CD4-positive, alpha-beta memory T cell (primary cell): ENCODE results near the gene XRRA1. TPM values are rescaled to one million over a fixed set of nuclear protein-coding genes. Genes with fewer than 3 reads are reported as not detected.
A peak's percentile ranks its signal among the peaks of the same experiment; 100 is the strongest.

Experiments used
- CTCF ChIA-PET: fragments of 350-600 bp; sonication (Branson Sonifier 250); formaldehyde crosslinking; loops from one replicate; lab custom pipeline; 2021; ENCODE audit warnings: inconsistent platforms; ENCODE audit not compliant: partially characterized antibody; lab: Charles Lee
- POLR2A ChIA-PET: fragments of 350-600 bp; sonication (Branson Sonifier 250); formaldehyde crosslinking; loops from one replicate; lab custom pipeline; 2021; ENCODE audit not compliant: partially characterized antibody; lab: Charles Lee
- DNase-seq, 5 donors: peaks; one replicate each; pipeline versions ENCODE4 v3.0.0 to v3.0.0-alpha.2; 2020 to 2022; ENCODE audit warnings: mixed read lengths in 1 of 5
- H3K27ac ChIP-seq: one replicate; pipeline ENCODE4 v1.7.0; 2013; ENCODE audit warnings: low read depth, low read length
- H3K27me3 ChIP-seq: 2 replicates; pipeline ENCODE4 v1.7.0; 2013; ENCODE audit warnings: mild to moderate bottlenecking, low read length, moderate library complexity; ENCODE audit not compliant: insufficient read depth
- H3K36me3 ChIP-seq: 2 replicates; pipeline ENCODE4 v1.7.0; 2013; ENCODE audit warnings: mild to moderate bottlenecking, low read length, moderate library complexity; ENCODE audit not compliant: insufficient read depth
- H3K4me1 ChIP-seq: 2 replicates; pipeline ENCODE4 v1.7.0; 2013; ENCODE audit warnings: mild to moderate bottlenecking, low read length, moderate library complexity; ENCODE audit not compliant: insufficient read depth
- H3K4me3 ChIP-seq, 2 donors: one replicate each; pipeline ENCODE4 v1.7.0; 2013; ENCODE audit warnings: low read length in 2 of 2, mild to moderate bottlenecking in 1 of 2
- H3K9me3 ChIP-seq, 2 donors: one replicate each; pipeline ENCODE4 v1.7.0; 2013; ENCODE audit warnings: low read length in 2 of 2, control low read depth in 1 of 2; ENCODE audit not compliant: control insufficient read depth in 1 of 2
- H3K27ac Mint-ChIP-seq, 7 donors: one replicate each; pipeline ENCODE4 v1.8.0; 2020 to 2021; ENCODE audit warnings: mixed read lengths in 7 of 7, mild to moderate bottlenecking in 6 of 7, inconsistent platforms in 3 of 7, moderate library complexity in 3 of 7
- H3K27me3 Mint-ChIP-seq, 2 donors: one replicate each; pipeline ENCODE4 v1.8.0; 2020 to 2021; ENCODE audit warnings: mixed read lengths in 2 of 2
- H3K36me3 Mint-ChIP-seq, 2 donors: one replicate each; pipeline ENCODE4 v1.8.0; 2020 to 2021; ENCODE audit warnings: mixed read lengths in 2 of 2, inconsistent platforms in 1 of 2, mild to moderate bottlenecking in 1 of 2
- H3K4me1 Mint-ChIP-seq, 4 donors: one replicate each; pipeline ENCODE4 v1.8.0; 2020 to 2021; ENCODE audit warnings: mixed read lengths in 4 of 4, mild to moderate bottlenecking in 1 of 4
- H3K4me3 Mint-ChIP-seq, 8 donors: one replicate each; pipeline ENCODE4 v1.8.0; 2020 to 2021; ENCODE audit warnings: mixed read lengths in 8 of 8, mild to moderate bottlenecking in 7 of 8, moderate library complexity in 6 of 8, inconsistent platforms in 3 of 8
- H3K9me3 Mint-ChIP-seq, 8 donors: one replicate each; pipeline ENCODE4 v1.8.0; 2020 to 2021; ENCODE audit warnings: mixed read lengths in 8 of 8, mild to moderate bottlenecking in 5 of 8, inconsistent platforms in 3 of 8, moderate library complexity in 1 of 8
- intact Hi-C: fragments of 100-400 bp; cut with micrococcal nuclease; formaldehyde crosslinking; loops from one replicate; pipeline ENCODE4 v1.15.1; 2023
- polyA plus RNA-seq, 2 donors: library from polyadenylated mRNA; unstranded; fragments of 300-500 nt; fragmentation: Illumina TruSeq; gene quantifications; one replicate each; pipeline ENCODE4 v1.2.3, GENCODE V29; 2021
- total RNA-seq, 2 experiments: library from RNA; stranded (reverse); gene quantifications; one replicate each; pipeline ENCODE4 v1.2.3, GENCODE V29; 2021

XRRA1 gene
- total and polyA plus RNA-seq, 4 experiments from 2014 or later: 4.1 to 21.1 (median 12.9) TPM

GRCh38 chr11:74842967-74843366 is 105.9 kb downstream of the XRRA1 start:
- no peak for DNase-seq
- peaks cover 29% of the 10 kb centered on the region for H3K36me3 ChIP-seq
- no peaks in the 10 kb centered on the region for H3K27me3 Mint-ChIP-seq
- peaks cover 15% of the 10 kb centered on the region for H3K4me1 ChIP-seq
- peaks cover 13 to 20% (median 17%) of the 10 kb centered on the region in 4 donors for H3K4me1 Mint-ChIP-seq
- no peaks in the 10 kb centered on the region for H3K27me3 ChIP-seq
- H3K9me3 Mint-ChIP-seq: no peaks in the 10 kb centered on the region
- no peak overlapping the region for H3K4me3 ChIP-seq
- ChIA-PET CTCF (no interaction called here), POLR2A (no interaction called here)
- H3K27ac ChIP-seq: no peak overlapping the region
- intact Hi-C loops: no loop called here
- peaks cover 65% of the 10 kb centered on the region in 2 donors for H3K36me3 Mint-ChIP-seq
- H3K27ac Mint-ChIP-seq: peak overlapping the region in 1 of 7 donors; percentile 30
- H3K4me3 Mint-ChIP-seq: no peak overlapping the region
- no peaks in the 10 kb centered on the region for H3K9me3 ChIP-seq

DNA sequence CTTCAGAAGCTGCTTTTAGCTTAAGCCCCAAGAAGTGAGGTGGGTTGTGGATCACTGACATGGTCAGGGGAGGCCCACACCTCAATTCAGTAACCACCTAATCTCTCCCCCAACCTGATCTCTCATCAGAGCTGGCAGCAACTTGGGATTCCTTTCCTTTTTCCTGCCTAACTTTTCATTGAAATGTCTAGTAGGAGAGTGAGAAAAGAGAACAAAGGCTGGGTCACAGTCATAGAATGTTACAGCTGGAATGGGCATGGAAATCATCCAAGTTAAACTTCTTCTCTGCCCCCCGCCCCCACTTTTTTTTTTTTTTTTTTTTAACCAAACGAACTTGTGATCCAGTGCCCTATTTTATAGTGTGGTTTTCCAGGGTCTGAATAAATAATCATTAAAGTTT is 108.4 kb downstream of the XRRA1 start:
- H3K4me3 Mint-ChIP-seq: no peak overlapping the region
- peak overlapping the region in 2 of 7 donors; percentile 25 to 48 for H3K27ac Mint-ChIP-seq
- peaks cover 75% of the 10 kb centered on the region in 2 donors for H3K36me3 Mint-ChIP-seq
- no peaks in the 10 kb centered on the region for H3K4me1 ChIP-seq
- no peak overlapping the region for H3K4me3 ChIP-seq
- H3K36me3 ChIP-seq: peaks cover 41% of the 10 kb centered on the region
- H3K27me3 ChIP-seq: no peaks in the 10 kb centered on the region
- POLR2A ChIA-PET: no interaction called here
- CTCF ChIA-PET: no interaction called here
- intact Hi-C loops: no loop called here
- H3K9me3 Mint-ChIP-seq: no peaks in the 10 kb centered on the region
- DNase-seq: no peak
- H3K9me3 ChIP-seq: no peaks in the 10 kb centered on the region
- peaks cover 0 to 5% (median 3%) of the 10 kb centered on the region in 4 donors for H3K4me1 Mint-ChIP-seq
- H3K27ac ChIP-seq: no peak overlapping the region
- no peaks in the 10 kb centered on the region for H3K27me3 Mint-ChIP-seq

DNA sequence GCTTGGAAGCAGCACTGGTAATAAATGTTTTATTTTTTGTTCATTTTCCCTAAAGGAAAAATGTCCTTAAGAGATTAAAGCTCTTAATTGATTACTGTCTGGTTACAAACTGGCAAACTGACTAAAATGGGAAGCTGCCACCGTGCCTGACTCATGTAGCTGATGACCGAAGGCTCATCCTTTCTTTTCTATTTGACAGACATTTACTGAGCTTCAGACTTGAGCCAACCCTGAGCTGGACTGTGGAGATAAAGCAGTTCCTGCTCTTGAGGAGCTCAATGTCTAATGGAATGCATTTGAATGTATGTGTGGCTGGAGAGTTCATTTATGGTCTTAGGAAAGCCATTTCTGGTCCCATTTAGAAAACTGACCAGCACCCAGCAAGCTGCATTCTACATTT is 108.9 kb downstream of the XRRA1 start:
- CTCF ChIA-PET: no interaction called here
- no peaks in the 10 kb centered on the region for H3K4me1 ChIP-seq
- H3K4me3 ChIP-seq: no peak overlapping the region
- Mint-ChIP-seq H3K36me3 (peaks cover 75 to 78% of the 10 kb centered on the region in 2 donors), H3K9me3 (no peaks in the 10 kb centered on the region), H3K27ac (no peak overlapping the region), H3K4me1 (peaks cover 0 to 5% (median under 1%) of the 10 kb centered on the region in 4 donors), H3K27me3 (no peaks in the 10 kb centered on the region), H3K4me3 (no peak overlapping the region)
- no peaks in the 10 kb centered on the region for H3K27me3 ChIP-seq
- POLR2A ChIA-PET: no interaction called here
- DNase-seq: no peak
- H3K9me3 ChIP-seq: no peaks in the 10 kb centered on the region
- intact Hi-C loops: no loop called here
- H3K36me3 ChIP-seq: peaks cover 41% of the 10 kb centered on the region
- no peak overlapping the region for H3K27ac ChIP-seq

DNA sequence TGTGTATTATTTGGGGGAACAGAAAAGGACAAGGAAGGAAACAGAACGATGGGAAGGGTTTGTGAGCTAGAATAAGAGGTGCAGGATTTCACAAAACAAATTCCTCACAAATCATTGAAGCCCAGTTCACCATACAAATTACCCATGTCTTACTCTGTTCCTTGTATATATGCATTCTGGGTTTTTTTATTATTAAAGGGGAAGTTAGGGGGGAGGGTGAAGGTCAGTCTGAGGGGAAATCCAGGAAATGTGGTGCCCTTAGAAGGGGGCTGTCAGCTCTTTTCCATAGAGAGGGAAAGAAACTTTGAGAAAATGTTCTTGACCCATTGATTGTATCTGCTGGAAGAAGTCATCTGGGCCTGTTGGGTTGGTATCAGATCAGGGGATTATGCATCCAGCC is 109.4 kb downstream of the XRRA1 start:
- Mint-ChIP-seq H3K27me3 (no peaks in the 10 kb centered on the region), H3K9me3 (no peaks in the 10 kb centered on the region), H3K27ac (peak overlapping the region in 5 of 7 donors; percentile 31 to 56 (median 47)), H3K36me3 (peaks cover 75 to 79% of the 10 kb centered on the region in 2 donors), H3K4me3 (no peak overlapping the region), H3K4me1 (peaks cover 0 to 5% (median under 1%) of the 10 kb centered on the region in 4 donors)
- CTCF ChIA-PET: no interaction called here
- Histone ChIP-seq H3K9me3 (no peaks in the 10 kb centered on the region), H3K4me3 (no peak overlapping the region), H3K27ac (no peak overlapping the region), H3K27me3 (no peaks in the 10 kb centered on the region), H3K4me1 (no peaks in the 10 kb centered on the region), H3K36me3 (peaks cover 43% of the 10 kb centered on the region)
- POLR2A ChIA-PET: no interaction called here
- DNase-seq: no peak
- intact Hi-C loops: no loop called here

- intact Hi-C loops: no loop called here
- H3K27ac ChIP-seq: no peak overlapping the region
- Mint-ChIP-seq H3K4me3 (no peak overlapping the region), H3K27ac (peak overlapping the region in 1 of 7 donors; percentile 25), H3K36me3 (peaks cover 64 to 82% of the 10 kb centered on the region in 2 donors), H3K9me3 (no peaks in the 10 kb centered on the region), H3K27me3 (no peaks in the 10 kb centered on the region), H3K4me1 (peaks cover 0 to 5% (median 2%) of the 10 kb centered on the region in 4 donors)
- DNase-seq: no peak
- ChIA-PET POLR2A (interaction anchor here (0.6 to 1.0 kb wide), 2 partner anchors 9 to 93 kb away, joined by 3 to 4 read pairs; no protein-coding TSS in a partner anchor), CTCF (no interaction called here)
- H3K9me3 ChIP-seq: no peaks in the 10 kb centered on the region
- H3K27me3 ChIP-seq: no peaks in the 10 kb centered on the region
- no peaks in the 10 kb centered on the region for H3K4me1 ChIP-seq
- peaks cover 34% of the 10 kb centered on the region for H3K36me3 ChIP-seq
- no peak overlapping the region for H3K4me3 ChIP-seq
Observed at GRCh38 chr11:74838188-74838587, 110.7 kb downstream of the XRRA1 start.

GRCh38 chr11:74837191-74837590 is 111.7 kb downstream of the XRRA1 start:
- Histone ChIP-seq H3K4me3 (no peak overlapping the region), H3K36me3 (peaks cover 25% of the 10 kb centered on the region), H3K27ac (no peak overlapping the region), H3K9me3 (no peaks in the 10 kb centered on the region), H3K4me1 (no peaks in the 10 kb centered on the region), H3K27me3 (no peaks in the 10 kb centered on the region)
- no peak for DNase-seq
- no peaks in the 10 kb centered on the region for H3K9me3 Mint-ChIP-seq
- H3K36me3 Mint-ChIP-seq: peaks cover 61 to 80% of the 10 kb centered on the region in 2 donors
- H3K27ac Mint-ChIP-seq: no peak overlapping the region
- POLR2A ChIA-PET: interaction anchor here (1.0 kb wide), 1 partner anchor 10 kb away, joined by 4 read pairs; no protein-coding TSS in a partner anchor
- CTCF ChIA-PET: no interaction called here
- no peak overlapping the region for H3K4me3 Mint-ChIP-seq
- H3K27me3 Mint-ChIP-seq: no peaks in the 10 kb centered on the region
- intact Hi-C loops: no loop called here
- peaks cover 0 to 6% (median 2%) of the 10 kb centered on the region in 4 donors for H3K4me1 Mint-ChIP-seq

DNA sequence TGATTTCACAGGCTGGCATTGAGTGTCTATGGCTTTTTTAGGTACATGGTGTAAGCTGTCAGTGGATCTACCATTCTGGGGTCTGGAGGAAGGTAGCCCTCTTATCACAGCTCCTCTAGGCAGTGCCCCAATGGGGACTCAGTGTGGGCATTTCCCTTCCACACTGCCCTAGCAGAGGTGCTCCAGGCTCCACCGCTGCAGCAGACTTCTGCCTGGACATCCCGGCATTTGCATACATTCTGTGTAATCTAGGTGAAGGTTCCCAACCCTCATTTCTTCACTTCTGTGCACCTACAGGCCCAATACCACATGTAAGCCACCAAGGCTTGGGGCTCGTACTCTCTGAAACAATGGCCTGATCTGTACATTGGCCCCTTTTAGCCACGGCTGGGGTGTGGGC is 122.0 kb downstream of the XRRA1 start:
- peaks cover 74 to 78% of the 10 kb centered on the region in 2 donors for H3K36me3 Mint-ChIP-seq
- H3K4me1 Mint-ChIP-seq: peaks cover 0 to 9% (median 2%) of the 10 kb centered on the region in 4 donors
- intact Hi-C loops: no loop called here

More for the DNA sequence above, 122.0 kb downstream of the XRRA1 start:
- ChIA-PET POLR2A (no interaction called here), CTCF (no interaction called here)
- Histone ChIP-seq H3K9me3 (peaks cover 0 to 8% of the 10 kb centered on the region in 2 donors), H3K4me1 (no peaks in the 10 kb centered on the region), H3K4me3 (no peak overlapping the region), H3K27me3 (no peaks in the 10 kb centered on the region), H3K36me3 (peaks cover 7% of the 10 kb centered on the region), H3K27ac (no peak overlapping the region)
- Mint-ChIP-seq H3K4me3 (no peak overlapping the region), H3K9me3 (peaks cover 0 to 43% (median 34%) of the 10 kb centered on the region in 8 donors), H3K27ac (no peak overlapping the region), H3K27me3 (no peaks in the 10 kb centered on the region)
- no peak for DNase-seq
